GM21737 (cell line): ENCODE data around the gene DTX3.

ENCODE experiments used
- ATAC-seq: cut with Tn5 transposase; IDR thresholded peaks from one replicate; pipeline ENCODE4 v1.9.1; 2021; ENCODE audit warnings: mild to moderate bottlenecking, moderate library complexity; ENCODE audit not compliant: unreplicated experiment

DTX3 gene

DNA sequence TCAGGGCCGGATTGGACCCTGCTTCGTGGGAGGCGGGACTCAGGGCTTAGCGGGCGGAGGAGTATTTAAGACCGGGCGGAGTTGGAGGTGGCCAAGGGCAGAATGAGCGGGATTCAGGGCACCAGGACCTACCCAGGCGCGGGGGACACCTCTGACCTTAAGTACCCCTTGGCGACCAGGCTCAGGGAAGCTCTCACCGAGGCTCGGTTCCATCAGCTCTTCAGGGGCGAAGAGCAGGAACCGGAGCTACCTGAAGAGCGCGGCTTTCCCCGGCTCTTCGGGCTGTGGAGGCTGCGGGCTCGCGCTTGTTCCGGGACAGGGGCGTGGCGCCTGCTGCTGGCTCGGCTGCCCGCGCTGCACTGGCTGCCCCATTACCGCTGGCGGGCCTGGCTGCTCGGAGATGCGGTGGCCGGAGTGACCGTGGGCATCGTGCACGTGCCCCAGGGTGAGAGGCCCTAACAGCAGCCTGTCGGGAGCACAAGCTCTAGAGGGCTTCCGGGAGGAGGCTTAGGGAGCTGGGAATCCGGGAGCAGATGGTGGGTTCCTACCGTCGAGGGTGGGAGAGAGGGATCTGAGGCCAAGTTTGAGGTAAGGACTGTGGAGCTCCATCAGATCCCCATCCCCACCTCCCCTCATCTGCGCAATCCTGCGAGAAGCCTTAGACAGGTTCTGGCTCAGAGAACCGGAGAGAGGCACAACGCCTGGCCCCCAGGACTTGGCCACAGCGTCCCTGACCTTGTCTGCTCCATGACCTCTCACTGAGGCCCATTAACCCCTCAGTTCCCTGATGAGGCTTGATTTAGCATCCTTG lies 15.0 kb downstream of the DTX3 start:
- ATAC-seq, result no peak

DNA sequence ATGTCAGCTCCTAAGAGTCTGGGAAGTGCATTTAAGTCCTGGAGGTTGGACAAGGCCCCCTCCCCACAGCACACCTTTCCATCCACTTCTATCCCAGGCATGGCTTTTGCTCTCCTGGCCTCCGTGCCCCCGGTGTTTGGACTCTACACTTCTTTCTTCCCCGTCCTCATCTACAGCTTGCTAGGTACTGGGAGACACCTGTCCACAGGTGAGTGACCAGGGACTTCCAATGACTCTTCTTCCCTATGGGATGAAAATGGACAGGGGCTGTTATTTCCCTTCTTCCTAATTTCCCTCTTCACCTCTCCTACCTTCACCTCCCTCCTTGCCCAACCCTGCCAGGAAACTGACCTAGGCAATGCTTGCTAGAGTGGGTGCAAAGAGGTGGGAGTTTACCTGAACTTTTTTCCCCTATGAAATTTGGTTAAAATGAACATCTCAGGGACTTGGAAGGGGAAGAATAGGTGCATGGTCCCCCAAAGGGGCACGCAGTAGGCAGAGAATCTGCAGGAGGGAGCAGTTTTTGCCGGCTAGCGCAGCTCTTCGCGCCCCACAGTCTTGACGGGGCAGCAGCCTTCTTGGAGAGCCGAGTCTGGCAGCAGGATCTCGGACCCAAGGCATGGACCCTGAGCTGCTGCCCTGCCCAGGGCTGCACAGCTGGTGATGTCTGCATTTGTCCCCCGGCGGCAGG lies 15.8 kb downstream of the DTX3 start:
- no peak for ATAC-seq

DNA sequence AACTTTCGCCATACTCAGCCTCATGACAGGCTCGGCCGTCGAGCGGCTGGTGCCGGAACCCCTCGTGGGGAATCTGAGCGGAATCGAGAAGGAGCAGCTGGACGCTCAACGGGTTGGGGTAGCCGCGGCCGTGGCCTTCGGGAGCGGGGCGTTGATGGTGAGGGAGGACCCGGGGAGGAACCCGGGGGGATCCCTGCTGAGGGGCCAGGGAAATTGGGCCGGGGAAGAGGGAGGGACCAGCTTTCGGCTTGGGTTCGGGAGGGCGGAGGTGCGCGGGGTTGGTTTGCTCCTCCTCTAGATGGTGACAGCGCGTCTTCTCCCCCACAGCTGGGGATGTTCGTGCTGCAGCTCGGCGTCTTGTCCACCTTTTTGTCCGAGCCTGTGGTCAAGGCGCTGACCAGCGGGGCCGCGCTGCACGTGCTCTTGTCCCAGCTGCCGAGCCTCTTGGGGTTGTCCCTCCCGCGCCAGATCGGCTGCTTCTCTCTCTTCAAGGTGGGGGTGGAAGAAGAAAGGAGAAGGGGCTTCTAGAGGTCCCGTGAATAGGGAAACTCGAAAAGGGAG lies 16.4 kb downstream of the DTX3 start:
- no peak for ATAC-seq

DNA sequence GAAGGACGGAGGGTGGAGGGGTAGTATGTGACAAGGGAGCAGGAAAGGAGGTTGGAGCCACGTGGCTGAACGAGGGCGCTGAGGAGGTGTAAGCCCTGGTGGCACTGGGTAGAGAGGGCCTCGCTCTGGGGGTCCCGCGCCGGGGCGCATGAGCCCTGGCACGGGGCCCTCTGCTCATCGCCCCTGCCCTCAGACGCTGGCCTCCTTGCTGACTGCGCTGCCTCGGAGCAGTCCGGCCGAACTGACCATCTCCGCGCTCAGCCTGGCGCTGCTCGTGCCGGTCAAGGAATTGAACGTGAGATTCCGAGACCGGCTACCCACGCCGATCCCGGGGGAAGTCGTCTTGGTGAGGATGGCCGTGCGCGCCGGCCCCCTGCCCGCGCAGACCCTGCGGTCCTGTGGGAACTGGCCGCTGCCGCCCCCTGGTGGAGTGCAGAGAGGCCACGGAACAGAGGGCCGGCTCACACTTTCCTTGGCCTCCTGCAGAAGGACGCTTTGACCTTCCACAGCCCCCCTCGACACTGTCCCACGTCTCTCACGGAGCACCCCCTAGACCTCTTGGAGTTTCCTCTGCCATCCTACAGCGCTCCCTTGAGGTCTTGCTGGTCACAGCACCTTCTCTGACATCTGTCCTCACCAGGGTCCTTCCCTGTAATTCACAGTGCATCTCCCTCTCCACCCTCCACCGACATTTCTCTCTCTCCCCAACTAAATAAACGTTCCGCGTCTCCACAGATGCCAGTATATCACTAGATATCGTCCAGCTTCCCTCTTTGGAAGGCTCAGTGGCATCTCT lies 17.1 kb downstream of the DTX3 start:
- no peak for ATAC-seq

DNA sequence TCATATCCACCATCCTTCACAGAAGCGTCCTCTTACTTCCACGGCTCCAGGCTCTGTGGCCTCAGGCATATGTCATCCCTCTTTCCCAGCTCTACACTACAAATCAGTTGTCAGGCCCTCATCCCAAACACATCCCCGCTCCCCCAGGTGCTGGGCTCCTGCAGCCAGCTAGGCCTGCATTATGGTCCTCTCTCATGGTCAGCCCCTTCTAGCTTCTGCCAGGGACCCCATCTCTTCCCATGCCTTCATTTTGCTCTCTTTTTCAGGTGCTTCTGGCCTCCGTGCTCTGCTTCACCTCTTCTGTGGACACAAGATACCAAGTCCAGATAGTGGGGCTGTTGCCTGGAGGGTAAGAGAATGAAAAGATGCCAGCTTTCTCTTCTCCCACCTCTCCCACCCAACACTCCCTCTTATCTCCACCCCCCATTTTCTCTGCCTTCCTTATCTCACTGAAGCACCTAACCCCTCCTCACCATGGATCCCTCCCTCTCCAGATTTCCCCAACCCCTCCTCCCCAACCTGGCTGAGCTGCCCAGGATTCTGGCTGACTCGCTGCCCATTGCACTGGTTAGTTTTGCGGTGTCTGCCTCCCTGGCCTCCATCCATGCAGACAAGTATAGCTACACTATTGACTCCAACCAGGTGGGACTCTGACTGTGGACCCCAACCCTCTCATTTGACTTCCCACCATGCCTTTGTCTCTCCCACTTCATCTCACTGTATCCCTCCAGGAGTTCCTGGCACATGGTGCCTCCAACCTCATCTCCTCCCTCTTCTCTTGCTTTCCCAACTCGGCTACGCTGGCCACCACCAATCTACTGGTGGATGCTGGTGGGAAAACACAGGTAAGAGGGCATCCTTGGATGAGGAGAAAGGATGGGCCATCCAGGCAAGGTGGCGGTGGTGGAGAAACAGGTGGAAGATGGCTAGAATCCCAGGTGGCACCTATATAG lies 17.9 kb downstream of the DTX3 start:
- no peak for ATAC-seq

DNA sequence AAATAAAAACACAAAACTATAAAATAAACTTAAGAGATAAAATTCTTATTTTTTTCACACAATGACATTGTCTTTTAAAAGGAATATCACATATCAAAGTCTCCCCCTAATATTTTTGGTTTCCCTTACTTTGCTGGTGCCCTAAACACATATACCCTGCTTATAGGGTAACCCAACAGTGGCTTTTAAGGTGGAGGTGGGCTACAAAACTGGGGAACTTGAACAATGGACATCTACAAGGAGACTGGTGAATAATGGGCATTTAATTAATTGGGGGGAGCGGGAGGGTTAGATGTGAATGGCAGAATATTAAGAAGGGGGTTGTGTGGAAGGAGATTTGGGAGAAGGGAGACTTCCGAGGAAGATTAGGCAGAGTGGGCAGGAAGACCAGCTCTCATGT lies 18.8 kb downstream of the DTX3 start:
- no peak for ATAC-seq

DNA sequence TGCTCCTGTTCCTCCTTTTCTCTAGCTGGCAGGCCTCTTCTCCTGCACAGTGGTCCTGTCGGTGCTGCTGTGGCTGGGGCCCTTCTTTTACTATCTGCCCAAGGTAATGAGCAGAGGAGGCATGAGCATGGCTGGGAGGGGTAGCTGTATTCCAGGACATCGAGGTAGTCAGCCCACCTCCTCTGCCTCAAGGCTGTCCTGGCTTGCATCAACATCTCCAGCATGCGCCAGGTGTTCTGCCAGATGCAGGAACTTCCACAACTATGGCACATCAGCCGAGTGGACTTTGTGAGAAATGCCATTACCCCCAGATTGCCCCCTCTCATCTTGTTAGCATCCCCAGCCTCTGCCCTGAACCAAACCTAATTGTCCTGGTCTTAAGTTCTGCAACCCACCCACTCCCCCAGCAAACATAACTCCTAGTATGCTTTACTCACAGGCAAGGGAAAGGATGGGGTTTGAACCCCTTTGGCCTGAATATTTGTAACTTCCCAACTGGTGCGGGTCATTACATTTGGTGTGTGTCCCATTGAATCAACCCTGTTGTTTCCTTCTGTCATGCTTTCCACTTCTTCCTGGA lies 19.3 kb downstream of the DTX3 start:
- no peak for ATAC-seq

GRCh38 chr12:57624441-57625220 lies 20.0 kb downstream of the DTX3 start:
- ATAC-seq, result no peak

DNA sequence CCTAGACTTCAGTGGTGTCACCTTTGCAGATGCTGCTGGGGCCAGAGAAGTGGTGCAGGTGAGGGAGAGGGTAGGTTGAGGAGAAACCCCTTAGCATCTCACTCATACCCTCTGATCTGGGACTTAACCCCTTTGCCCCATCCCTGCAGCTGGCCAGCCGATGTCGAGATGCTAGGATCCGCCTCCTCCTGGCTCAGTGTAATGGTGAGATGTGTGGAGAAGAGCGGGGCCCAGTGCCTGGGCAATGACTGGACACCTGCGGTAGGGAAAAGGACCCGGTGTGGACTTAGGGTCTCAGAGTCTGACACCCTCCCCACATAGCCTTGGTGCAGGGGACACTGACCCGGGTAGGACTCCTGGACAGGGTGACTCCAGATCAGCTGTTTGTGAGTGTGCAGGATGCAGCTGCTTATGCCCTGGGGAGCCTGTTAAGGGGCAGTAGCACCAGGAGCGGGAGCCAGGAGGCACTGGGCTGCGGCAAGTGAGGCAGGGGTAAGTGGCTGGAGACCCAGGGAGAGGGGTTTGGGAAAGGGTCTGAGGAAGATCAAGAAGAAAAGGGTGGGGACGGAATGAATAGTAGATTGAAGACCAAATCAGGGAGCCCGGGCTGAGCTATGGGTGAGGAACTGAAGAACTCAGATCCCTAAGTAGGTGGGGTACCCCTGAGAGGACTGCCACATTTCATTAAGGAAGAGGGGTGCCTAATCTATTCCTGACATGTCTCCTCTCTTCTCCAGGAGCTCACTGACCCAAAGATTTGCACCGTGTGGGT lies 20.8 kb downstream of the DTX3 start:
- ATAC-seq, result no peak

GRCh38 chr12:57626111-57626920 lies 21.7 kb downstream of the DTX3 start:
- no peak for ATAC-seq

DNA sequence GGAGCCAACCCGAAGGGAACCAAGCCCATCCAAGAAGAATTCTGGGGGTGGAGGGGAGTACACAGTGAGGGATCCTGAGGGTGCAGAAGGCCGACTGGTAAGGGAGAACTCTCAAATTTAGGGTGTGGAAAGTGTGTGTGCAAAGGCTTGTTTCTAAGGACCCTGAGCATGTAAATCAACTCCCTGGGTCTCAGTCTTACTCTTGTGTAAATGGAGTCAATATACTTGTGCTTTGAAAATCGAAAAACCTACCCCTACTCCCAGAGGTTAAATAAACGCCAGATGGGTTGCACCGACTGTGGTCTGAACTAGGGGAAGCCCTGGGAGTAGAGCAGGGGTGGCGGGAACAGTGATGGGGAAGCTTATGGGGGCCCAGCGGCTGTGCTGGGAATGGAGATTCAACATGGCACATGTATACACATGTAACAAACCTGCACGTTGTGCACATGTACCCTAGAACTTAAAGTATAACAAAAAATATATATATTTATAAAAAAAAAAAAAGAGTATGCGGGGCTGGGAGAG lies 22.4 kb downstream of the DTX3 start:
- no peak for ATAC-seq

DNA sequence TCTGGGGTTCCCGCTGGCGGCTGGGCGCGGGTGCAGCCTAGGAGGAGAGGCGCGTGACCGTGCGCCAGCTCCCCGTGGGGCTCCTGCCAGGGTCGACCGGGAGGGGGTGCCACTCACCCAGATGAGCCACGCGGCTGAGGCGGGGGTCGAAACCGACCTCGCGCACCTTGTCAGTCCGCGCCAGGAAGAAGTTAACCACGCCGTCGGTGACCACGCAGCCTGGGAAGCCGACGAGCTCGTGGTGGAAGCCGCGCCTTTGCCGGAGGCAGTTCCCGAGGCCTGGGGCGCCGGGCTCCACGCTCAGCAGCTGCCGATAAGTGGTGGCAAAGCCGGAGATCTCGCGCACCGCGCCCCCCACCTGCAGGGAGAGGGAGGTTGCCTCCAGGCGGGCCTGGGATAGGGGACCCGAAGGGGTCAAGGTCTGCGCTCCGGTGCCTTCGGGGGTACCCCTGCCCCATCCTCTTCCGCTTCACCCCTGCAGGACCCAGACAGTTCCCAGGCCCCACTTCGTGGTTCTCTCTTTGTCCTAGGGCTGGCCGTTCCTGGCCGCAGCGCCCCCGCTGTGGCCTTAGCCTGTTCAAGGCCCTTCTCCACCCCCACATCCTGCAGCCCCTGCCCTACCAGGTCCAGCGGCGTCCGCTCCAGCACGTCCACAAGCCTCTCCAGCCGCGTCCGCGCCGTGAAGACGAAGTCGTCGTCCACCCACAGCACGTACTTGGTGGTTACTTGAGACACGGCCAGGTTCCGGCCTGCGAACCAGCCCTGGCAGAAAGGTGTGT lies 23.1 kb downstream of the DTX3 start:
- no peak for ATAC-seq

- ATAC-seq, result no peak
Observed at GRCh38 chr12:57628280-57629191, 23.9 kb downstream of the DTX3 start.

DNA sequence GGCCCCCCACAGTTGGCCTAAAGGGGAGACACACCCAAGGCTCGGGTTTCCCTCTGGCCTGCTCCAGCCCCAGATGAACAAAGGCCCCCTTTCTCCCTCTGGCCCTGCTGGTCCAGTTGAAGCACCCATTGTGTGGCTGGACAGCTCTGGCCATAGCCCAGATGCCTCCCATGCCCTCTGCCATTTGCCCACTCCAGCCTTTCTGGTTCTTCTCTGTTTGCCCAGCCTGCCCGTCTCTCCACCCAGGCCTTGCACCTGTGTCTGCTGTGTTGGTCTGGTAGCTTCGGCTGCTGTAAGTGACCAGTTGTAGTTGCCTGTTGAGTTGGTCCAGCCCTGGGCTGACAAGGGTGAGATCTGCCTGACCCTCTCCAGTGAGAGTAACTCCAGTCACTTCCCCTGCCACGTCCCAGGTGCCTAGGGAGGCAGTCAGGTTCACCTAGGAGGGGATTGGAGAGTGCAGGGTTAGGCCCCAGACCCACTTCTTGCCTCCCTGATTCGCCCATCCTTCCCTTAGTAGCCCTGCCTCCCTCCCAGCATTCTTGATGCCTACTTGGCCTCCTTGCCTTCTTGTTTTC lies 25.4 kb downstream of the DTX3 start:
- ATAC-seq, result no peak

DNA sequence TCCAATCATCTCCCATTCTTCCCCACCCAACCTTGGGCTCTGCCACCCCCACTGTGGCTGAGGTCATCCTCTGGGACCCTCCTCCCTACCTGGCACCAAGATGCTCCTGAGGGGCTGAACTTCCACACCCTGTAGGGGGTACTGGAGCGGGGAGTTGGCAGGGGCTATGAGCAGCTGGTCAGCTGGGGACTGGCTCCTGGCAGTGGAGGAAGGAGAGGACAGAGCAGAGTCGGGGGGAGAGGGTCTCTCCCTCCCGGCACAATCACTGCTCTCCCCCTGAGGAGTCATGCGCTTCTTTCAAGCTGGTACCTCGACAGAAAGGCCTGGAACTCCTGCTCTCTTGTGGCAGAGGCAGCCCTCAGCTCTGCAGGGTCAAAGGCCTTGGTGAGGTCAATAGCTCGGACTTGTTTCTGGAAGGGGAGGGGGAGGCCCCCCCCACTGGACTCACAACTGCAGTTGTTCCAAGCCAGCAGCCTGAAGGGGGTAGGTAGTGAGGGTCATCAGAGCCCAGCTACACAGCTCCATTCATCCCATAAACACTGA lies 26.3 kb downstream of the DTX3 start:
- no peak for ATAC-seq
